ENCODE results near the gene PARP8. TPM values are rescaled to one million over a fixed set of nuclear protein-coding genes. Genes with fewer than 3 reads are reported as not detected.

The PARP8 gene
- total RNA-seq, 3 donors from 2014 or later, result 24.3 to 41.7 (median 26.2) TPM

- Histone ChIP-seq H3K4me3 (no peak overlapping the region), H3K27ac (no peak overlapping the region), H3K36me3 (peaks cover 3% of the 10 kb centered on the region), H3K4me1 (no peaks in the 10 kb centered on the region), H3K9me3 (no peaks in the 10 kb centered on the region), H3K27me3 (no peaks in the 10 kb centered on the region)
- intact Hi-C loops (cut with DNase I; ENCODE audit: low total_unique reads), result no loop called here
- TF ChIP-seq CTCF (IDR thresholded peaks at IDR 0.05), result no peak
- no peak for TF ChIP-seq POLR2A (IDR thresholded peaks at IDR 0.05)
- TF ChIP-seq POLR2AphosphoS5 (IDR thresholded peaks at IDR 0.05), result no peak
- DNase-seq (ENCODE audit: low spot score in 2 of 2), result no peak
Observed at GRCh38 chr5:50763846-50764245, 97.4 kb downstream of the PARP8 start.

- H3K9me3 ChIP-seq, result no peaks in the 10 kb centered on the region
- no peak for DNase-seq (ENCODE audit: low spot score in 2 of 2)
- intact Hi-C loops (cut with DNase I; ENCODE audit: low total_unique reads), result no loop called here
- H3K4me3 ChIP-seq, result no peak overlapping the region
- H3K27me3 ChIP-seq, result no peaks in the 10 kb centered on the region
- H3K27ac ChIP-seq, result no peak overlapping the region
- TF ChIP-seq POLR2A (IDR thresholded peaks at IDR 0.05), result no peak
- no peak for TF ChIP-seq CTCF (IDR thresholded peaks at IDR 0.05)
- no peak for TF ChIP-seq POLR2AphosphoS5 (IDR thresholded peaks at IDR 0.05)
- H3K4me1 ChIP-seq, result no peaks in the 10 kb centered on the region
- H3K36me3 ChIP-seq, result peaks cover 3% of the 10 kb centered on the region
Observed at GRCh38 chr5:50766042-50766441, 99.6 kb downstream of the PARP8 start.

- TF ChIP-seq CTCF (IDR thresholded peaks at IDR 0.05) (no peak), POLR2AphosphoS5 (IDR thresholded peaks at IDR 0.05) (no peak), POLR2A (IDR thresholded peaks at IDR 0.05) (no peak)
- H3K27me3 ChIP-seq, result no peaks in the 10 kb centered on the region
- no peaks in the 10 kb centered on the region for H3K4me1 ChIP-seq
- no peak overlapping the region for H3K27ac ChIP-seq
- H3K4me3 ChIP-seq, result no peak overlapping the region
- no peak for DNase-seq (ENCODE audit: low spot score in 2 of 2)
- H3K36me3 ChIP-seq, result peaks cover 3% of the 10 kb centered on the region
- intact Hi-C loops (cut with DNase I; ENCODE audit: low total_unique reads), result no loop called here
- no peaks in the 10 kb centered on the region for H3K9me3 ChIP-seq
Observed at GRCh38 chr5:50766462-50766861, 100.0 kb downstream of the PARP8 start.

- Histone ChIP-seq H3K27me3 (no peaks in the 10 kb centered on the region), H3K4me3 (no peak overlapping the region), H3K9me3 (no peaks in the 10 kb centered on the region), H3K27ac (no peak overlapping the region), H3K36me3 (peaks cover under 1% of the 10 kb centered on the region), H3K4me1 (no peaks in the 10 kb centered on the region)
- intact Hi-C loops (cut with DNase I; ENCODE audit: low total_unique reads), result no loop called here
- TF ChIP-seq CTCF (IDR thresholded peaks at IDR 0.05) (no peak), POLR2AphosphoS5 (IDR thresholded peaks at IDR 0.05) (no peak), POLR2A (IDR thresholded peaks at IDR 0.05) (no peak)
- no peak for DNase-seq (ENCODE audit: low spot score in 2 of 2)
Observed at GRCh38 chr5:50766967-50767366, 100.5 kb downstream of the PARP8 start.

- intact Hi-C loops (cut with DNase I; ENCODE audit: low total_unique reads), result no loop called here
- Histone ChIP-seq H3K4me1 (no peaks in the 10 kb centered on the region), H3K4me3 (no peak overlapping the region), H3K36me3 (no peaks in the 10 kb centered on the region), H3K27ac (no peak overlapping the region), H3K27me3 (no peaks in the 10 kb centered on the region), H3K9me3 (no peaks in the 10 kb centered on the region)
- TF ChIP-seq CTCF (IDR thresholded peaks at IDR 0.05), result no peak
- TF ChIP-seq POLR2AphosphoS5 (IDR thresholded peaks at IDR 0.05), result no peak
- TF ChIP-seq POLR2A (IDR thresholded peaks at IDR 0.05), result no peak
- no peak for DNase-seq (ENCODE audit: low spot score in 2 of 2)
Observed at GRCh38 chr5:50767588-50767987, 101.2 kb downstream of the PARP8 start.
